Stimulated activated CD4-positive, alpha-beta T cell treated with anti-CD3 and anti-CD28 coated beads, Interleukin-2, amount 100 ng/mL, for 24 hours (primary cell): ENCODE measurements around the gene KLKB1.
"Not testable (repeated sequence)": the region's sequence is repeated elsewhere in the genome, so short reads cannot be mapped to it uniquely, and the experiment has no call there.

Experiments
- DNase-seq, 2 donors: peaks; one replicate each; pipeline ENCODE4 v3.0.0-alpha.2; 2020

The KLKB1 gene

DNA sequence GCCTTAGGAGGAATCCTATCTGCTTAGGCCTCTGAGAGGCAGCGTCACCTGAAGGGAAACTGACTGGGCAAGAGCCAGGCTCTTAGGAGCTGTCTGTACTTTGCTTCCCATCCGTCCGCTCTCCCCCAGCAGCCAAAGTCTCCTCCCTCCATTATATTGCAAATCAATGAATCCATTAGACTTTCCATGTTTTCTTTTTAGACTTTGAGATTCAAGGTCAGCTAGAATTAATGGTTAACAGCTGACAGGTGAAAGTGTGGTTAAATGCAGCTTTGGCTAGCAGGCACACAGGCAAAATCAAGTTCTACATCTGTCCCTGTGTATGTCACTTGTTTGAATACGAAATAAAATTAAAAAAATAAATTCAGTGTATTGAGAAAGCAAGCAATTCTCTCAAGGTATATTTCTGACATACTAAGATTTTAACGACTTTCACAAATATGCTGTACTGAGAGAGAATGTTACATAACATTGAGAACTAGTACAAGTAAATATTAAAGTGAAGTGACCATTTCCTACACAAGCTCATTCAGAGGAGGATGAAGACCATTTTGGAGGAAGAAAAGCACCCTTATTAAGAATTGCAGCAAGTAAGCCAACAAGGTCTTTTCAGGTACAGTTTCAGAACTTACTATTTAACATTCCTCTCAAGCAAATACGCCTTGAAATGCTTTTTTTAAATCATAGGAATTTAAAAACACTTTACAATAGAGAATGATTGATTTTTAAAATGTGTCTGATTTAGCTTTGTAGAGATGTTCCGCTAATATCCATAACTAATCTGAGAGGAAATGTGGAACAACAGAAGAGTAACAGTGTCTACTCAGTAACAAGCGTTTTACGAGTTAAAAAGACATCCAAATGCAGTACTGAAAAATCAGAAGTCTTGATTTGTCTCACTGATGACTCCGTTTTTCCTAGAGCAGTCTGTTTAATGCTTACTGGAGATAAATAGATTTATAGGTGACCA lies 38.7 kb downstream of the KLKB1 start, which contains the start of gene F11:
TSS of gene F11 (plus strand) at position 507 of the 970 bp plus-strand sequence. CDS start 948 bp downstream, outside the sequence.
- DNase-seq: no peak

DNA sequence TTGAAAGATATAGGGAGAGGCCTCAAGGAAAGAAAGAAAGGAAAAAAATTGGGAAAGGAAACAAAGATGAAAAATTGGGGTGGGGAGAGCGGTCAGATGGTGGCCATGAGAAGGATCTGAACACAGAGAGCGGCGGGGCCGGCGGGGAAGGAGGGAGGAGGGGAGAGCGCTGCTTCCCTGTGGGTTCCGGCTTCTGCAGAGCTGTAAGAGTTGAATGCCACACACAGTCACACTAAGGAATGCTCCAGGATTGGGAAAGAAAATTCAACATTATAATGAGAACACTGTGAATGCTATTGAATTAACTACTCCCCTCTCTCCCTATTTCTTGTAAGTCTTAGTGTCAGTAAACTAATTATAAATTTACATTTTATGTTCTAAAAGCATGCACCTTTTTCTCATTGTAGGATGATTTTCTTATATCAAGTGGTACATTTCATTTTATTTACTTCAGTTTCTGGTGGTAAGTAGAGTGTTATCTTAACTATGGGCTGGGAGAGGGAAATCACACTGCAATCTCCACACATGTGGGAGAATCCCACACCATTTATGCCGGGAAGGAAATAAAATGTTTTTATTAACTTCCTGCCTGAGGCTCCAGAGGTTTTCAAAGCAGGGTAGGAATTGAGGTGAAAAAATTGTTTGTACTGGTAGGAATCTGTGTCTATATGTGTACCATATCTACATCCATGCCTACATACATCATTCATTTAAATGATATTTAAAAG lies 39.6 kb downstream of the KLKB1 start:
- no peak for DNase-seq

DNA sequence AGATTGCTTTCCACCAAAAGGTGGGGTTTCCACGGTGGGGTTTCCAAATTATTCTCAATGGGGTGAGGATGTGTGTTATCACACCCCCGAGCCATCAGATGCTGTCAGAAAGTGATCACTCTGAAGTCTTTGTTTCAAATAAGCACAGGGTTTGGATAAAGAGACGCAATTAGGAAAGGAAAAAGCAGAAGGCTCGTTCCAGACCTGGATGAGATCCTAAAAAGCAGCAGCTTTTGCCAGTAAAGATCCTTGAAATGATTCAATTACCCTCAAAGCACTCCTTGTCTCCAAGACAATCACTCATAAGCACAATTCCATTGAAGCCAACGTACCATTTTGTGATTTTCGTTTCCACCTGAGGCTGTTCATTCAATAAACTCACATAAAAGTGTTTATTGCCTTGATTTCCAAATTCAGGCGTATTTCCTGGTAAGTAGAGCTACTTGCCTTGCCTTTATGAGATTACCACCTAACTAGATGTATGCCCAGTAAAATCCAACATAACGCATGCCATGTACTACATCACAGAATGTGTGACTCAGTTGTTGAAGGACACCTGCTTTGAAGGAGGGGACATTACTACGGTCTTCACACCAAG lies 43.9 kb downstream of the KLKB1 start:
- DNase-seq: no peak

DNA sequence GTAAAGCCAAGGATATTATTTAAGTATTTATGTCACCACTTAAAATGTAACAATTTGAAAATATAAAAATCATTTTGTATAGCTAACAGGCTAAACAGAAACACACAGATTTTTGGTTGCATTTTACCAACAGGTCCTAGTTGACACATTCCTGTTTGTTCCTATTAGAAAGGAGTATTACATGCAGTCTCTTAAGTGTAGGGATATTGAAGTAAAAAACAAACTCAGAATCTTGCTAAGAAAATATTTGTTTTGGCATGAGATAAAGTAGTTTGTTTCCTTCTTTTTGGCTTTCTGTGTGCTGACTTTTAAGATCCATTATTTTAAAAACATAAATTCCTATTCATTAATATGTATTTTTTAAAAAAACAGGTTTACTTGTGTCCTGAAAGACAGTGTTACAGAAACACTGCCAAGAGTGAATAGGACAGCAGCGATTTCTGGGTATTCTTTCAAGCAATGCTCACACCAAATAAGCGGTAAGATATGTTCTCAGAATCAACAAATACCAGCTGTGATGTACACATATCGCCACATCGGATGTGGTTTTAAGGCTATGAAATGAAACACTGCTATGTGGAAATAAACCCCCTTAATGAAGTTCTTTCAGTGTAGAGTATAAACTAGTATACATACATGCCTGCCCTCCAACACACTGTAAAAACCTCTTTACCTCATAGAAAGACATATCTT lies 45.5 kb downstream of the KLKB1 start:
- no peak for DNase-seq

DNA sequence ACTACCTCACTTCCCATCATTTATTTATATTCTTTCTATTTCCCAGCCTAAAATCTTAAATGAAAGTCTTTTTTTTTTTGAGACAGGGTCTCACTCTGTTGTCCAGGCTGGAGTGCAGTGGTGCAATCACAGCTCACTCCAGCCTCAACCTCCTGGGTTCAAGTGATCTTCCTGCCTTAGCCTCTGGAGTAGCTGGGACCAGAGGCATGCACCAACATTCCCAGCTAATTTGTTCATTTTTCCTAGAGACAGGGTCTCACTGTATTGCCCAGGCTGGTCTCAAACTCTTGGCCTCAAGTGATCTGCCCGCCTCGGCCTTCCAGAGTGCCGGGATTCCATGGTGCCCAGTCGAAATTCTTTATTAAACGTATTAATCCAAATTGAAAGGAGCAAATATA lies 46.1 kb downstream of the KLKB1 start:
- not testable (repeated sequence) for DNase-seq

DNA sequence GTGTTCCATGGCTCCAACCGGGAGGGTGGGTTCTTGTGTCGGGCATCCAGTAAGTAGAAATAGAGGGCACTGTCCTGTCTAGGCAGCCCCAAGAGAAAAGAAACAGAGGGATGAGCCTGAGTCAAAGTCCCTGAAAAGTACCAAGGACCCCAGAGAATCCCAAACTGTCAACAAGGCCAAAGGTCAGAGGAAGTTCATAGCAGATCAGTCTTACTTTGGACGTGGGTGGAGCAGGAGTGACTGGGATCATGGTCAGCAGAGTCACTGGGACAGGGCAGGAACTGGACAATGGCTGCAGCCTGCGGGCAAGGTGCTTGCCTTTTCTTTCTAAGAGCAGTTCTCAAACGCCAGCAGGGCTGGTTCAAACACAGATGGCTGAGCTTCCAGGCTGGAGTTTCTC lies 56.0 kb downstream of the KLKB1 start:
- no peak for DNase-seq

DNA sequence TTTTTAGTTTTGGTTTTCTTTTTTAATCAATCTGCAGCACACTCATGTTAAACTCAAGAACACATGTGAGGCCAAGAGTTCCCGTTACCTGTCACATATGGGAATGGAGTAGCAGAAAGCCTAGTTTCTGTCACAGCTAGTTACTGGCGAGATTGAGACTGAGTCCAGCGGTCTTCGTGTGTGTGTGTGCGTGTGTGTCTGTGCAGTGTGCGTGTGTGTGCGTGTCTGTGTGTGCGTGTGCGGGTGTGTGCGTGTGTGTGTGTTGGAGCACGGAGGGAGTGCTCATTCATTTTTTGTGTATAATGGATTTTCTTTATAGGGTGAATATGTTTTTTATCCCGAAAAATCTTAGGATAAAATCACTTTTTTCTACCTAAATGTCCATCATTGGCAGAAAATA lies 57.8 kb downstream of the KLKB1 start:
- DNase-seq: no peak

DNA sequence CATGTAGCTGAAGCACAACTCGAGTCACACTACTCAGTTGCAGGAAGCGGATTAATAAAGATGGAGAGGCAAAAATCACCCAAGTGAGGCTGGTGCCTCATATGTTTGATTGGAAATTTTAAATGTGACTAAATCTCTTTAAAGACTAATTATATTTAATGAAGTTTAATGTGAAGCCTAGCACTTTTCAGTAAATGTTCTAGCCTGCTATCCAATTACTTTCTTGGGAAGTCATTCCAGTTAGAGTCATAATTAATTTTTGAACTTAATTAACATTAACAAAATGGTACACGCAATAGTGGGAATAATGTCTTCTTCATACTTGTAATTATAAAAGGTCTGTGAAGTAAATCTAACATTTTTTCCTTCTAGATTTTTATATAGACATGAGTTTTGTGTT lies 59.3 kb downstream of the KLKB1 start:
- no peak for DNase-seq

DNA sequence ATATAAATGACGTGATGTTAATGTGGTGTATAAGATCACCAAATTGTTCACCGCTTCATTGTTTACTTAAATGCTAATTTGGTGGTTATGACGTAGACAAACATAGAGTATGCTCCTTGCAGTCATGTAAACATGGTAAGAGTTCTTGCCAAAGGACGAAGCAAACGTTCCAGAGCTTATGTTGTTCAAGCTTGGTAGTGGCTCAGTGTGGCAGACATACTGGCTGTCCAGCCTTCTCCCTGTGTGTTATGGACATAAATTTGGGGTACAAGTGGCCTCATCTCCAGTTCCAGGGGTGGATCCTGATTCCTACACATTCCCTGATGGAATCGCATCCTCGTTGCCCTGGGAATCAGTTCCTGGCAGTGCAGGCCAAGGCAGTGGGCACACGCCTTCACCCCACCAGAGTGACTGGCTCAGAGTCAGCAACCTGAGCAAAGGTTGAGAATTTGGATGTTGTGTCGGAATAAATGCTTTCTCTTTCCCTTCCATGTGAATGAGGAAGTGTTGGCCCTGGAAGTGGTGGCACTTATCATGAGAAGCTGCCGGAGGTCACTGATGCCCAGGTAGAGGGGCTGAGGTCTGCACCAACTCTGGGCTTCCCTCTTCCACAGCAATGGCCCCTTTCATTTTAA lies 64.1 kb downstream of the KLKB1 start:
- no peak for DNase-seq

DNA sequence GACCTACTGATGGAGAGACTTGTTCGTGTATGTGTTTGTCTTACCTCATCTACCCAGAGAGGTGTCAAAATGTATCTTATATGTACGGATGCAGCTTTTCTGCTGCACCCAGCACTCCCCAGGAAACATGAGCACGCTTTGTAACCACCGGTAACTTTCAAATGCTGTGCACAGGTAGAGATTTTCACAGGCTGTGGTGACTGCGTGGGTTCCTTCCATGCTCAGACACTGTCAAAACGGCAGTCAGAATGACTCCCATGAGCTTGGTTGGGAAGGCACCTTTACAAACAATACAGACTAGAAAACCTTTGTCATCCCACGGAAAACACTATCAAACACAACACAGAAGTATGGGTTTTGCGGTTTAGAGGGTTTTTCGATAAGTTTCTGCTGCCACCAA lies 66.9 kb downstream of the KLKB1 start:
- no peak for DNase-seq

DNA sequence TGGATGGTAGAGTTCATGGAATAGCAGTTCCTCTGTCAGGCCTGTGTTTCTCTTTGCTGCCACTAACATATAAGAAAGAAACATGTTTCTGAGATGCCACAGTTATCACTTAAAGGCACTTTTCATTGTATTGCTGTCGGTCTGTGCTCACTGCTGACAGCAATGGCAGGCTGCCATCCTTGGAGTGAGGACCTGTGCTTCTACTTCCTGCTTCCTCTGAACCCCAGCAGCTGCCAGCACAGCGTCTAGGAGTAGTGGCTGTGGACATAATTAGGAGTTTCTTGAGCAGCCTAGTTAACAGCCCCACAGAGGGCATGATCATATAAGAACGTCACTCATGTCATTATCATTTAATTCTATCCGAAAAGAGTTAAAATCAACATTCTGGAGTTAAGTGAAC lies 69.2 kb downstream of the KLKB1 start:
- no peak for DNase-seq

DNA sequence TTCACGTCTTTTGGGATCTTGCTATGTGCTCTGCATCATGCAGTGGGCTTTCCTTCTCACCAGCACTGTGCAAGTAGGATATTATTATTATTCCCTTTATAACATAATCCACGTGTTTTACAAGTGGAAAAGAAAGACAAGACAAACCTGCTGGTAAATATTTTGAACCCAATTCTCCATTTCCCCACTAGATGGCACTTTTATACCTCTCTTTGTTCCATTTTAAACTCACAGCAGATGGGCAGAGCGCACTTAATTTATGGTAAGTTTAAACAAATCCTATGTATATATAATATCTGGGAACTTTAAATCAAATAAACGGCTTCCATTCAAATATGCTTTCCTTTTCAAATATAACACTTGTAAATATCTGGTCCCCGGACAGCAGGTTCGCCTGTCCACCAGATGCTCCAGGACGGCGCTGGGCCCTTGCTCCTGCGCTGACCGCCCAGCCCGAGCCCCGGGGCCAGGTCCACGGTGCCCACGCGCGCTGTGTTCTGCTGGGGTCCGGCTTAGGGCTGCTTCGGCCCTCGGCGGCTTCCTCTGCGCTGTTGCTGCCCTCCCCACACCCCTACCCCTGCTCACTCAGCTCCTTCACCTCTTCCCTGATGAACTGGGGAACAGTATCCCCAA lies 69.8 kb downstream of the KLKB1 start:
- no peak for DNase-seq

DNA sequence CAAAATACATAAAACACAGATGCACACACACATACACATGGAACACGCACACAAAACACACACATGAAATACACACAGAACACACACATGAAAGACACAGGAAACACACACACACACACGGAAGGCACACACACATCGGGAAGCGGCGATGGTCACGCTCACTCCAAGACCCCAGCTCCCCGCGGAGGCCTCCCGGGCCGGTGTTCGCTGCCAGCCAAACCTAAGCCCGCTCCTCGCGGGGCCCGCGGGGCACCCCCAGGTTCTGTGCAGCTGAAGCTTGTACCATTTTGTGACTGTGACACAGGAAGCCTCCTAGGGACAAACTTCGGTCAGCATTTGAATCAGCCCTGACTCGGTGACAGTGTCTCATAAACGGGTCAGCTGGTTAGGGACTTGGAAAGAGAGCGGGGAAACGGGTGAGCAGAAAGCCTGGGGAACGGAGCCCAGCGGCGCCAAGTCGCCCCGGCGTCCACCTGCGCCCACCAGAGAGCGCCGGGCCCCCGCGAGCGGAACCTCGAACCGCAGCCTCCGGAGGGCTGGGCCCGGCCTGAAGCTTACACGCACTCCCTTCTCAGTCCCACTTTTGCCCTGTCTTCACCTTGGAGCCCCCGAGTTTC lies 70.8 kb downstream of the KLKB1 start:
- DNase-seq: no peak

DNA sequence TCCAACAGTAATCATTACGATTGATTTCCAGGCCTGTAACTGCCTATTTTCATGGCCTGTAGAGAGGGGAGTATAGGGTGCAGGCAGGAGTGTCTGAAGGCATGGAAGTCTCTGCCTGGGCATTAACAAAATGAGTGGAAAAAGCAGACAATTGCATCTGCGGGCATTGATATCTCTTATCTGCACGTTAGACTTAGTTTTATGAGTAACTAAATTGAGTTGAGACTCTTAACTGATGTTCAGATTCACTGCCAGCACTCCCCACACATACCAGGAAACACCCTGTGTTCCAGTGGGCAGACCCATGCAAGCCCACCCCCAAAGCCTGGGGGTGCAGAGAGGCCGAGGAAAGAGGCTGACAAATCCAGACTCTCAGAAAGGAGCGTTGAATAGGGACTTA lies 72.0 kb downstream of the KLKB1 start:
- no peak for DNase-seq

DNA sequence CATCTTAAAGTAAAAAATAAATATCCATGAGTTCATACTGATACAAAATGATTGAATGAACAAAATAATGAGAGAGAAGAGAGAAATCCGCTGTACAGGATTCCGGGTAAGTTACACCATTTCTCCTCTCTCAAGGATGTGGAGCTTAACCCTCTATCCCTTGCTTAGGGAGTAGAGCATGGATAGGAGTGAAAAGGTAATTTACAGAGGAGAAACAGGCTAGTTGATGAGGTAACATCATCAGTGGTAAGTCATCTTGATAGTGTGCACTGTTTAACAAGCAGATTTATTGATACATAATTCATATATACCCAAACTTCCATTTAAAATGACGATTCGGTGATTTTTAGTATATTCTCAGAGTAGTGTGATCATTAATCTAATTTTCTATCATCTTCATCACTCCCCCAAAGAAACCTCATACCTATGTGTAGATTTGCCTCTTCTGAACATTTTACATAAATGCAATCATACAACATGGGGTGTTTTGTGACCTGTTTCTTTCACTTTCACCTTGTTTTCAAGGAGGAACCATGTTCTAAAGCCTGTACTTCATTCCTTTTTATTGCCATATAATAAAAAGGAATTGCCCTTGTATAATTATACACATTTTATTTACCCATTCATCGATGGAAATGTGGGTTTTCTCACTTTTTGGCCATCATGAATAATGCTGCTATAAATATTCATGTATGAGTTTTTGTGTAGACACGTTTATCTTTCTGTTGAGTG lies 73.5 kb downstream of the KLKB1 start:
- DNase-seq: no peak

DNA sequence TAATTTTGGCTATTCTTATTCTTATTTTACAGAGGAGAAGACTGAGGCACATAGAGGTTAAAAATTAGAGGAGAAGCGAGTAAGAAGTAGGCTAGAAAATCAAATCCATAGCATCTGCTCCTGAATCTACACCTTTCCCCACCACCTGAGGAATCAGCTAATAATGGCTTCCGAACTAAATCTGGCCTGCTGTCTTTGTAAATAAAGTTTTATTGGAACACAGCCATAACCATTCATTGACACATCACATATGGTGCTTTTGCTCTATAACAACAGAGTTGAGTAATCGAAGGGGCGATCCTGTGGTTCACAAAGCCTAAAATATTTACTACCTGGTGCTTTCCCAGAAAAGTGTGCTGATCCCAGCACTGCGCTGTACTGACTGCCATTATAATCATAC lies 76.9 kb downstream of the KLKB1 start:
- DNase-seq: no peak

DNA sequence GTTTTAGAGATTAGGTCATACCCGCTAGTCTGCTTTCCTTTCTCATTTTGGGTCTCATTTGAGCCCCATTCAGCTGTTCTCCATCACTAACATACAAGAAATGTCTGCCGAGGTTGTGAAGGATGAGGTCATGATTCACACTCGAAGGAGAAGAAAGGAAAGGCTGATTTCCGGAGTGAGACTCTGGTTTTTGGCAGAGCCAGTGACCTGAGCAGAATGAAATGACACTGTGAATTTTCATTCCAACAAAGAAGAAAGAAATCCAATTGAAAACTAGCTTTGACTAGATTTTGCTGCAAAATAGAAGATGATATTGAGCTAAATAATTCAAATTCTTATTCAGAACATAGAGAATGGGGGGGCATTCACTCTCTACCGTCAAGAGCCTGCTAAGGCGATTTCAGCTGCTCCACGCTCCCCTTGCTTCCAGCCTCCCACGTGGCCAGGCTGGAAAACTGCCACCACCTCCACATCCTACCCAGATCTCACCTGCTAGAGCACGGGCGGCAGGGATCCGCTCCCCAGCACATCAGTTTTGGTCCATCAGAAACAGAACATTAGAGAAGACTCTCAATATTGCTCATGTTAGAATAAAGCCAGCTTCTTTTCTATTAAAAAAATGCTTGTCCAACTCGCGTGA lies 77.7 kb downstream of the KLKB1 start:
- DNase-seq: no peak

DNA sequence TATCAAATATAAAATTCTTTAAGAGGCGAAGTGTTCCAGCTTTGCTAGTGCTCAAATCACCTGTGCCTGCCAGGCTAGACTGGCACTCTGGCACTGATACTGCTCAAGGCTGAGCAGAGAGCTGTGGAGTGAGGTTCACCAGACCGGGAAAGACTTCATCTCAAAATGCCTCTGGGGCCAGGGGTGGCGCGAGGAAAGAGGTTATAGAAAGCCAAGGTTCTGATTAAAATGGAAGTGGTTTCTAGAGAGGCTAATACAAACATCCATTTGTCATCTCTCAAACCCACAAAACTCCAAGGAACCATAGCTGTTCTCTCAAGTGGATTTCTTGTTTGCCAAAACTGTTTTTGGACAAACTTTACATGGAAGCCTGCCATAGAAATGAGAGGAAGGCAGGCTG lies 80.2 kb downstream of the KLKB1 start:
- DNase-seq: no peak

DNA sequence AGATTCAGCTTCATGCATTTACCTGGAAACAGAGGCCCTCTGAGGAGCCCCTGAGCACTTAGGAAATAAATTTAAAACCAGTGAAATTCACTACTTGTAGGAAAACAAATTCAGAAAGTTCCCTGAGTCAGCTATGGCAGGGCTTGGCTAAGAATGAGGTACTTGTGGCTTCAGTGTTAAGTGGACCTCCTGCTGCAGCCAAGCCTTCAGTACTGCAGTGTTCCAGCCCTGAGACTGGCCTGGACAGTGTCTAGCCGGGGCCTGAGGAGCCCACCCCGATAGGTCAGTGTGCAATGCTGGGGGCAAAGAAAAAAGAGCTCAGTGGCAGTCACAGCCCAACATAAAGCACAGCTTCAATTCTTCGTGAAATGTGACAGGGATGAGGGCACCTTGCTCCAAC lies 80.6 kb downstream of the KLKB1 start:
- DNase-seq: no peak
